ENCODE measurements around the gene OSBPL10. TPM values are rescaled to one million over a fixed set of nuclear protein-coding genes. Genes with fewer than 3 reads are reported as not detected.

OSBPL10 gene
- total and polyA plus RNA-seq, 2 of the 8 experiments (the other 6 are each of a cell fraction or from before 2014, with no cell fraction given): 26.2 to 86.7 TPM

DNA sequence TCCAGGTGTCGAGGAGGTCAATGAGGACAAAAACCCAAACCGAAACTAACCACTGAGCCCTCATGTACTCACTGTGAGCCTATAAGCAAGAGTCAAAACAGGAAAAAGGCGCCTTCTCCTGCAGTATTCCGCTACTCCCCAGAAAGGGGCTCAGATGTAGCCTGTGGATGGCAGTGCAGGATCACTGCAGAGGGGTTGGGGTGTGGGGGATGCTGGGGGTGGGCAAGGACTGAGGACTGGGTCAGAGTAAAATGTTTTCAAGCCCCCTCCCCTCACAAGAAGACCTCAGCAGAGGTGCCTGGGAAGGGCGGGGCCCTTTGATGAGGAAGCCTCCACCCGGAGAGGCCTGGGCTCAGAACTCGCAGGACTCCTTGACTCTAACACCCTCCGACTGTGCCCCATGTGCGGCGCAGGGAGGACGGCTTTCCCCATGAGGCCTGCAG, 170.1 kb downstream of the OSBPL10 start:
- Histone ChIP-seq H3K27me3 (replicated peaks in 1 of 4; ENCODE audit: control insufficient read depth in 3 of 4, extremely low read depth in 1 of 4, insufficient read depth in 3 of 4, low read length in 3 of 4) (no peaks in the 10 kb centered on the region), H2BK5ac (ENCODE audit: low read depth, low read length) (peak overlapping the region; percentile 36; the same call in 1 of the 2 replicates), H4K8ac (ENCODE audit: extremely low read depth, insufficient read depth, low read length) (no peak overlapping the region), H3K23me2 (ENCODE audit: low read depth, low read length) (no peaks in the 10 kb centered on the region), H3K4me2 (ENCODE audit: insufficient read depth in 1 of 2, low read depth in 2 of 2, low read length in 2 of 2) (no peak overlapping the region), H3K23ac (ENCODE audit: insufficient read length) (no peak overlapping the region), H4K20me1 (replicated peaks in 1 of 2; ENCODE audit: control insufficient read depth in 1 of 2, insufficient read depth in 2 of 2, low read length in 2 of 2) (peaks cover 0 to 8% of the 10 kb centered on the region in 2 experiments), H3K36me3 (ENCODE audit: control insufficient read depth in 2 of 4, insufficient read depth in 4 of 4, low read length in 3 of 4) (no peaks in the 10 kb centered on the region), H3K4me3 (ENCODE audit: extremely low read depth in 1 of 4, insufficient read depth in 2 of 4, low read depth in 3 of 4, low read length in 4 of 4) (no peak overlapping the region), H2AK5ac (ENCODE audit: low read depth, low read length) (no peak overlapping the region), H3K18ac (ENCODE audit: extremely low read depth, low read length) (0 out of 2 replicates have a peak overlapping the region, but pooled peaks have one; percentile 14), H2AFZ (ENCODE audit: low read length) (no peak overlapping the region), H2BK120ac (replicated peaks; ENCODE audit: low read depth, low read length) (no peak overlapping the region), H2BK20ac (ENCODE audit: low read length) (no peak overlapping the region), H3K9me3 (ENCODE audit: insufficient read depth in 2 of 2, low read depth in 1 of 2, low read length in 1 of 2) (no peaks in the 10 kb centered on the region), H3K9ac (replicated peaks in 1 of 4; ENCODE audit: extremely low read depth in 1 of 4, low read depth in 3 of 4, low read length in 3 of 4) (no peak overlapping the region), H3K4me1 (replicated peaks in 1 of 4; ENCODE audit: control insufficient read depth in 3 of 4, insufficient read depth in 4 of 4, low read length in 3 of 4) (peaks cover 0 to 7% (median under 1%) of the 10 kb centered on the region in 4 experiments; a peak in 2 of 7 replicates), H3K79me2 (ENCODE audit: control insufficient read depth in 1 of 2, insufficient read depth in 2 of 2, low read length in 2 of 2) (peaks cover 0 to 38% of the 10 kb centered on the region in 2 experiments; a peak in 1 of 4 replicates), H3K4ac (replicated peaks; ENCODE audit: insufficient read length, low read depth, low read length) (no peak overlapping the region), H3K79me1 (ENCODE audit: low read depth, low read length) (peaks cover 3% of the 10 kb centered on the region), H3K27ac (ENCODE audit: low read depth, low read length) (no peak overlapping the region), H4K5ac (ENCODE audit: insufficient read length, low read depth, low read length) (no peak overlapping the region), H2BK12ac (ENCODE audit: low read depth, low read length) (no peak overlapping the region), H4K91ac (replicated peaks; ENCODE audit: insufficient read length, low read length) (no peak overlapping the region), H2BK15ac (ENCODE audit: low read length) (no peak overlapping the region), H3K14ac (ENCODE audit: insufficient read length) (no peak overlapping the region), H3K56ac (replicated peaks; ENCODE audit: insufficient read length, low read depth, low read length) (no peak overlapping the region)
- CTCF ChIA-PET (ENCODE audit: partially characterized antibody): interaction anchor here (0.7 kb wide), 1 partner anchor 16 kb away, joined by 3 read pairs; no protein-coding TSS in a partner anchor
- peak in 1 of 2 experiments; percentile 7 for DNase-seq (ENCODE audit: low read depth in 1 of 2, low spot score in 2 of 2)
- POLR2A ChIA-PET (ENCODE audit: partially characterized antibody): no interaction called here
- TF ChIP-seq, protein P1, sequence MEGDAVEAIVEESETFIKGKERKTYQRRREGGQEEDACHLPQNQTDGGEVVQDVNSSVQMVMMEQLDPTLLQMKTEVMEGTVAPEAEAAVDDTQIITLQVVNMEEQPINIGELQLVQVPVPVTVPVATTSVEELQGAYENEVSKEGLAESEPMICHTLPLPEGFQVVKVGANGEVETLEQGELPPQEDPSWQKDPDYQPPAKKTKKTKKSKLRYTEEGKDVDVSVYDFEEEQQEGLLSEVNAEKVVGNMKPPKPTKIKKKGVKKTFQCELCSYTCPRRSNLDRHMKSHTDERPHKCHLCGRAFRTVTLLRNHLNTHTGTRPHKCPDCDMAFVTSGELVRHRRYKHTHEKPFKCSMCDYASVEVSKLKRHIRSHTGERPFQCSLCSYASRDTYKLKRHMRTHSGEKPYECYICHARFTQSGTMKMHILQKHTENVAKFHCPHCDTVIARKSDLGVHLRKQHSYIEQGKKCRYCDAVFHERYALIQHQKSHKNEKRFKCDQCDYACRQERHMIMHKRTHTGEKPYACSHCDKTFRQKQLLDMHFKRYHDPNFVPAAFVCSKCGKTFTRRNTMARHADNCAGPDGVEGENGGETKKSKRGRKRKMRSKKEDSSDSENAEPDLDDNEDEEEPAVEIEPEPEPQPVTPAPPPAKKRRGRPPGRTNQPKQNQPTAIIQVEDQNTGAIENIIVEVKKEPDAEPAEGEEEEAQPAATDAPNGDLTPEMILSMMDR (IDR thresholded peaks at IDR 0.05; ENCODE audit: control extremely low read depth in 1 of 3, insufficient read depth in 1 of 3, low read depth in 1 of 3, low read length in 3 of 3): peak; percentile 25 to 47 (median 32); a peak in 3 of 4 replicates
- TF ChIP-seq RAD21 (IDR thresholded peaks at IDR 0.05 in 1 of 2, conservative IDR thresholded peaks at IDR 0.05 in 1 of 2; ENCODE audit: low read depth in 2 of 2, low read length in 2 of 2): peak; percentile 43 to 57; a peak in 3 of 4 replicates
- no peak for TF ChIP-seq EP300 (IDR thresholded peaks at IDR 0.05; ENCODE audit: borderline replicate concordance in 1 of 2, low read depth in 2 of 2, low read length in 2 of 2)
- FAIRE-seq: no peak
- WGBS, 2 experiments (ENCODE audit: extremely low coverage in 1 of 2, insufficient coverage in 1 of 2, insufficient read length in 1 of 2, insufficient replicate concordance in 2 of 2, low coverage in 1 of 2, low lambda C conversion rate in 2 of 2, missing lambda C conversion rate in 1 of 2): 86% methylated on average over 11 of the region's 11 CpGs; no CpG with 5 or more reads in 1 of the 2 experiments
